WTC11 (cell line): ENCODE results near the gene ARAP3.

Source experiments
- GTF2I ChIP-seq: fragments of 250-450 bp; sonication (Bioruptor Pico); conservative IDR thresholded peaks from 2 replicates; pipeline ENCODE4 v1.4.0; 2021; ENCODE audit warnings: mild to moderate bottlenecking
- NFE2L1 ChIP-seq: sonication (generic); formaldehyde crosslinking; IDR thresholded peaks from 2 replicates; pipeline ENCODE4 v1.8.1; 2023; ENCODE audit warnings: missing genetic modification reagents
- NR3C1 ChIP-seq: sonication (generic); formaldehyde crosslinking; conservative IDR thresholded peaks from 2 replicates; pipeline ENCODE4 v1.8.1; 2023; ENCODE audit warnings: low read depth, mild to moderate bottlenecking, missing genetic modification reagents
- ZSCAN18 ChIP-seq: fragments of 250-450 bp; sonication (Bioruptor Pico); IDR thresholded peaks from 2 replicates; pipeline ENCODE4 v2.1.2; 2022; ENCODE audit warnings: mild to moderate bottlenecking, moderate library complexity
- TF ChIP-seq, protein P1 (sequence below): sonication (generic); formaldehyde crosslinking; IDR thresholded peaks from 2 replicates; pipeline ENCODE4 v1.8.0; 2023; ENCODE audit warnings: missing genetic modification reagents

DNA sequence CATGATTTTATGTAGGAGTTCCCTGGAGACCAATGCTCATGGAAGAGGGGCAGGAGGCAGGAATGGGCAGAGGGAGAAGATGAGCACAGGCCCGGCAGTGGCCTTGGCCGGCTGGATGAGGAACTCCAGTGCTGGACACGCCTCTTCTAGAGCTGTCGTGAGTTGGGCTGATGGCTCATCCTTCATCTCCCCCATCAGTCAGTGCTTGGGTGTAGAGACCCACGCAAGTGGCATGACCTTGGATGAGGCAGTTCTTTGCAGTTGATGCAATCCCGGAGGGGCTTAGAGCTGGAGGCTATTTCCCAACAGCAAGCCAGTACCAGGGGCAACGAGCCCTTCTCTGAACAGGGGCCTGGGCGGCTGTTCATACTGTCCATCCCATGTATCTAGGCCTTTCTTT lies 25.5 kb upstream of the ARAP3 start:
- TF ChIP-seq, protein P1, sequence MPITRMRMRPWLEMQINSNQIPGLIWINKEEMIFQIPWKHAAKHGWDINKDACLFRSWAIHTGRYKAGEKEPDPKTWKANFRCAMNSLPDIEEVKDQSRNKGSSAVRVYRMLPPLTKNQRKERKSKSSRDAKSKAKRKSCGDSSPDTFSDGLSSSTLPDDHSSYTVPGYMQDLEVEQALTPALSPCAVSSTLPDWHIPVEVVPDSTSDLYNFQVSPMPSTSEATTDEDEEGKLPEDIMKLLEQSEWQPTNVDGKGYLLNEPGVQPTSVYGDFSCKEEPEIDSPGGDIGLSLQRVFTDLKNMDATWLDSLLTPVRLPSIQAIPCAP (CRISPR knock-in tag): no peak
- TF ChIP-seq ZSCAN18 (CRISPR knock-in tag) (no peak), NFE2L1 (CRISPR knock-in tag) (no peak), NR3C1 (CRISPR knock-in tag) (no peak), GTF2I (no peak)
